Measurements from ENCODE around the gene TPH1.
A peak's percentile ranks its signal among the peaks of the same experiment; 100 is the strongest.

The TPH1 gene

GRCh38 chr11:18014876-18015275 is 31.2 kb downstream of the TPH1 start:
- H3K4me2 ChIP-seq (ENCODE audit: low read depth, low read length, poor library complexity, severe bottlenecking): peak overlapping the region; percentile 88
- no peaks in the 10 kb centered on the region for H3K9me3 ChIP-seq (ENCODE audit: insufficient read depth, low read depth, low read length)
- H3K4me1 ChIP-seq (ENCODE audit: insufficient read depth, low read length, poor library complexity, severe bottlenecking): peaks cover 21% of the 10 kb centered on the region
- H4K20me1 ChIP-seq (ENCODE audit: insufficient read depth, low read length, poor library complexity, severe bottlenecking): no peaks in the 10 kb centered on the region
- no peak overlapping the region for H2AFZ ChIP-seq (ENCODE audit: low read length)
- no peak overlapping the region for H3K4me3 ChIP-seq (ENCODE audit: low read length, poor library complexity, severe bottlenecking)
- no peaks in the 10 kb centered on the region for H3K36me3 ChIP-seq (ENCODE audit: insufficient read depth, low read length)
- H3K27me3 ChIP-seq (ENCODE audit: insufficient read depth, low read length, poor library complexity, severe bottlenecking): no peaks in the 10 kb centered on the region
- TF ChIP-seq EZH2phosphoT487 (IDR thresholded peaks at IDR 0.05; ENCODE audit: borderline replicate concordance) (no peak), CTCF (conservative IDR thresholded peaks at IDR 0.05; ENCODE audit: low read length) (no peak)
- H3K9me2 ChIP-seq (replicated peaks; ENCODE audit: low read depth, low read length): no peaks in the 10 kb centered on the region
- peaks cover 16% of the 10 kb centered on the region for H3K79me2 ChIP-seq (ENCODE audit: insufficient read depth, low read length)
- no peak overlapping the region for H3K9ac ChIP-seq (ENCODE audit: low read depth, low read length, poor library complexity, severe bottlenecking)
- H3F3A ChIP-seq (ENCODE audit: low read depth): peaks cover 7% of the 10 kb centered on the region; the same call in 1 of the 2 replicates

GRCh38 chr11:18013790-18014507 is 32.1 kb downstream of the TPH1 start:
- Histone ChIP-seq H3K36me3 (ENCODE audit: insufficient read depth, low read length) (no peaks in the 10 kb centered on the region), H3K4me3 (ENCODE audit: low read length, poor library complexity, severe bottlenecking) (peak overlapping the region; percentile 86), H3K27me3 (ENCODE audit: insufficient read depth, low read length, poor library complexity, severe bottlenecking) (no peaks in the 10 kb centered on the region), H3K9me2 (replicated peaks; ENCODE audit: low read depth, low read length) (no peaks in the 10 kb centered on the region), H3K79me2 (ENCODE audit: insufficient read depth, low read length) (peaks cover 16% of the 10 kb centered on the region), H2AFZ (ENCODE audit: low read length) (peak overlapping the region; percentile 89), H3K4me1 (ENCODE audit: insufficient read depth, low read length, poor library complexity, severe bottlenecking) (peaks cover 21% of the 10 kb centered on the region), H3K9ac (ENCODE audit: low read depth, low read length, poor library complexity, severe bottlenecking) (peak overlapping the region; percentile 73), H3K9me3 (ENCODE audit: insufficient read depth, low read depth, low read length) (no peaks in the 10 kb centered on the region), H3F3A (ENCODE audit: low read depth) (peaks cover 8% of the 10 kb centered on the region; the same call in 1 of the 2 replicates), H3K4me2 (ENCODE audit: low read depth, low read length, poor library complexity, severe bottlenecking) (peak overlapping the region; percentile 88), H4K20me1 (ENCODE audit: insufficient read depth, low read length, poor library complexity, severe bottlenecking) (no peaks in the 10 kb centered on the region)
- TF ChIP-seq CTCF (conservative IDR thresholded peaks at IDR 0.05; ENCODE audit: low read length) (no peak; the same call in 1 of the 2 replicates), EZH2phosphoT487 (IDR thresholded peaks at IDR 0.05; ENCODE audit: borderline replicate concordance) (no peak)

- H3K4me2 ChIP-seq (ENCODE audit: low read depth, low read length, poor library complexity, severe bottlenecking): peak within 1 kb of the TSS; percentile 88
- H4K20me1 ChIP-seq (ENCODE audit: insufficient read depth, low read length, poor library complexity, severe bottlenecking): no peaks in the 10 kb centered on the region
- no peaks in the 10 kb centered on the region for H3K9me3 ChIP-seq (ENCODE audit: insufficient read depth, low read depth, low read length)
- no peaks in the 10 kb centered on the region for H3K27me3 ChIP-seq (ENCODE audit: insufficient read depth, low read length, poor library complexity, severe bottlenecking)
- TF ChIP-seq EZH2phosphoT487 (IDR thresholded peaks at IDR 0.05; ENCODE audit: borderline replicate concordance): no peak
- TF ChIP-seq CTCF (conservative IDR thresholded peaks at IDR 0.05; ENCODE audit: low read length): no peak
- H3K4me3 ChIP-seq (ENCODE audit: low read length, poor library complexity, severe bottlenecking): peak within 1 kb of the TSS; percentile 86
- peaks cover 16% of the 10 kb centered on the region for H3K79me2 ChIP-seq (ENCODE audit: insufficient read depth, low read length)
- H3K36me3 ChIP-seq (ENCODE audit: insufficient read depth, low read length): no peaks in the 10 kb centered on the region
- H3K9ac ChIP-seq (ENCODE audit: low read depth, low read length, poor library complexity, severe bottlenecking): peak within 1 kb of the TSS; percentile 73
- H2AFZ ChIP-seq (ENCODE audit: low read length): peak within 1 kb of the TSS; percentile 89
- H3K4me1 ChIP-seq (ENCODE audit: insufficient read depth, low read length, poor library complexity, severe bottlenecking): peaks cover 21% of the 10 kb centered on the region
- H3K9me2 ChIP-seq (replicated peaks; ENCODE audit: low read depth, low read length): no peaks in the 10 kb centered on the region
- H3F3A ChIP-seq (ENCODE audit: low read depth): peaks cover 8% of the 10 kb centered on the region; the same call in 1 of the 2 replicates
Observed at GRCh38 chr11:18012906-18013781, 32.9 kb downstream of the TPH1 start, which contains the start of gene SERGEF. SERGEF (minus strand) TSS chr11:18013047; CDS start chr11:18013010, 37 bp downstream.

All from Loucy (cell line).